K562 (cell line): Measurements from ENCODE around the gene RASGRP2. TPM values are rescaled to one million over a fixed set of nuclear protein-coding genes. Genes with fewer than 3 reads are reported as not detected.

Source experiments
- SOX6 ChIP-seq: fragments of 450-650 bp; IDR thresholded peaks from 2 replicates; pipeline ENCODE4 v1.6.1; 2014; ENCODE audit warnings: mild to moderate bottlenecking
- TAF1 ChIP-seq: IDR thresholded peaks from 2 replicates; pipeline ENCODE4 v1.6.1; 2011; ENCODE audit warnings: mild to moderate bottlenecking, low read length, moderate library complexity; ENCODE audit not compliant: insufficient read depth, control insufficient read depth, severe bottlenecking; ENCODE audit errors: extremely low read depth
- ZFX ChIP-seq: sonication (generic); formaldehyde crosslinking; IDR thresholded peaks from 2 replicates; pipeline ENCODE4 v1.8.0; 2022; ENCODE audit warnings: mild to moderate bottlenecking, missing genetic modification reagents, moderate library complexity
- ZNF668 ChIP-seq: fragments of 250-450 bp; sonication (Bioruptor Pico); IDR thresholded peaks from 2 replicates; pipeline ENCODE4 v1.8.0; 2022; ENCODE audit warnings: mild to moderate bottlenecking, inconsistent platforms
- polyA plus RNA-seq, 8 experiments: library from polyadenylated mRNA; depleted of rRNA in 4 of 8; stranded (reverse) in 5 of 8; unstranded in 3 of 8; fragments of >200 nt; fragmentation: Nextera tagmentation in 2 of 8; fragmentation: Illumina TruSeq in 1 of 8; extraction: Ambion mirVana in 2 of 8; extraction: Trizol in 1 of 8; gene quantifications; 2 replicates each; pipeline versions ENCODE4 v1.2.1 to v1.2.3, GENCODE V29; 2011 to 2014; ENCODE audit warnings: inconsistent platforms in 1 of 8, missing spikeins in 1 of 8
- total RNA-seq, 7 experiments: library from RNA; depleted of rRNA in 6 of 7; stranded (reverse); fragments of >200 nt in 6 of 7; fragmentation: Illumina TruSeq in 2 of 7; extraction: Trizol in 2 of 7; gene quantifications; 2 replicates each; pipeline versions ENCODE4 v1.2.1 to v1.2.3, GENCODE V29; 2011 to 2021; ENCODE audit warnings: low replicate concordance in 1 of 7
- TF ChIP-seq, protein P1 (sequence below): sonication (generic); formaldehyde crosslinking; IDR thresholded peaks from 2 replicates; pipeline ENCODE4 v1.8.1; 2023; ENCODE audit warnings: mild to moderate bottlenecking, missing genetic modification reagents
- TF ChIP-seq, protein P2 (sequence below): sonication (generic); formaldehyde crosslinking; IDR thresholded peaks from 2 replicates; pipeline ENCODE4 v1.8.1; 2023; ENCODE audit warnings: mild to moderate bottlenecking, missing genetic modification reagents, moderate library complexity
- TF ChIP-seq, protein P3 (sequence below), 3 experiments: IDR thresholded peaks in 2 of 3; conservative IDR thresholded peaks in 1 of 3; 2 replicates each; pipeline ENCODE4 v1.5.1; 2011 to 2012; ENCODE audit warnings: low read length in 3 of 3, mild to moderate bottlenecking in 3 of 3, control low read depth in 2 of 3, improper control_type of control experiment in 1 of 3, inconsistent platforms in 1 of 3, low read depth in 1 of 3, mixed read lengths in 1 of 3, moderate library complexity in 1 of 3; ENCODE audit not compliant: insufficient read depth in 2 of 3

The RASGRP2 gene
- total and polyA plus RNA-seq, 9 of the 15 experiments (the other 6 are each of a cell fraction or from before 2014, with no cell fraction given) = 0.87 to 22.7 (median 5.5) TPM

DNA sequence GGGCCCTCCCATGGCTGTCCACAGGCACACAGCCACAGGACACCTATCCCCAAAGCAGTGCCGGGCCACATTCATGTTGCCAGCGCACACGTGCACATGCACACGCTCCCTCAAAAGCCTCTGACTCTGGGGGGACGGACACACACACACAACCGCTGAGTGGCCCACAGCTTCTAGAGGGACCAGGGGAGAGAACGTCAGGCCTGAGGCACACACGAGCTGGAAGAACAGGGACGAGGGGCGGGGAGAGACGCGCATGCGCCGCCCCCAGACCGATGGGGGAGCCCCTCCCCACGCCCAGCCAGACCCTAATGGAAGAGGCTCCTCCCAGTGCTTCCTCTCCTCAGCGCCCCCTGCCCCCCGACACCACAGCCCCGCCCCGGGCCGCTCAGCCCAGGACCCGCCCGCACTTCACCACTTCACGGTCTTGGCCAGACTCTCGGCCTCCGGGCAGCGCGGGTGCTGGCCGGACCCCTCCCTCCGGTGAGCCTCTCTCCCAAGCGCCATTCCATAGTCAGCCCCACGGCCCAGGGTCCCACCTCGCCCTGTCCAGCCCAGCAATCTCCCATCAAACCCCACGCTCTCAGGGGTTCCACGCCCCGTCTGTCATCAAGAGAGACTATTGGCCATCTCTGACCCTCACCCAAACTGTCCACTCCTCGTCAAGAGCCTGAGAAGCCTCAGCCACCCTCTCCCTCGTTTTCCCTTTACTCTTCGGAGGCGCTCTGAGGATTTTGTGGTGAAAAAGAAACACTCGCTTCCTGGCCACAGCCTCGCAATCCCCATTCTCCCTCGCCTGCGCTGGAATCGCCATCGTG is 32.6 kb downstream of the RASGRP2 start (continued):
- TF ChIP-seq, protein P1, sequence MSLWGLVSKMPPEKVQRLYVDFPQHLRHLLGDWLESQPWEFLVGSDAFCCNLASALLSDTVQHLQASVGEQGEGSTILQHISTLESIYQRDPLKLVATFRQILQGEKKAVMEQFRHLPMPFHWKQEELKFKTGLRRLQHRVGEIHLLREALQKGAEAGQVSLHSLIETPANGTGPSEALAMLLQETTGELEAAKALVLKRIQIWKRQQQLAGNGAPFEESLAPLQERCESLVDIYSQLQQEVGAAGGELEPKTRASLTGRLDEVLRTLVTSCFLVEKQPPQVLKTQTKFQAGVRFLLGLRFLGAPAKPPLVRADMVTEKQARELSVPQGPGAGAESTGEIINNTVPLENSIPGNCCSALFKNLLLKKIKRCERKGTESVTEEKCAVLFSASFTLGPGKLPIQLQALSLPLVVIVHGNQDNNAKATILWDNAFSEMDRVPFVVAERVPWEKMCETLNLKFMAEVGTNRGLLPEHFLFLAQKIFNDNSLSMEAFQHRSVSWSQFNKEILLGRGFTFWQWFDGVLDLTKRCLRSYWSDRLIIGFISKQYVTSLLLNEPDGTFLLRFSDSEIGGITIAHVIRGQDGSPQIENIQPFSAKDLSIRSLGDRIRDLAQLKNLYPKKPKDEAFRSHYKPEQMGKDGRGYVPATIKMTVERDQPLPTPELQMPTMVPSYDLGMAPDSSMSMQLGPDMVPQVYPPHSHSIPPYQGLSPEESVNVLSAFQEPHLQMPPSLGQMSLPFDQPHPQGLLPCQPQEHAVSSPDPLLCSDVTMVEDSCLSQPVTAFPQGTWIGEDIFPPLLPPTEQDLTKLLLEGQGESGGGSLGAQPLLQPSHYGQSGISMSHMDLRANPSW (CRISPR knock-in tag) = no peak
- TF ChIP-seq, protein P2, sequence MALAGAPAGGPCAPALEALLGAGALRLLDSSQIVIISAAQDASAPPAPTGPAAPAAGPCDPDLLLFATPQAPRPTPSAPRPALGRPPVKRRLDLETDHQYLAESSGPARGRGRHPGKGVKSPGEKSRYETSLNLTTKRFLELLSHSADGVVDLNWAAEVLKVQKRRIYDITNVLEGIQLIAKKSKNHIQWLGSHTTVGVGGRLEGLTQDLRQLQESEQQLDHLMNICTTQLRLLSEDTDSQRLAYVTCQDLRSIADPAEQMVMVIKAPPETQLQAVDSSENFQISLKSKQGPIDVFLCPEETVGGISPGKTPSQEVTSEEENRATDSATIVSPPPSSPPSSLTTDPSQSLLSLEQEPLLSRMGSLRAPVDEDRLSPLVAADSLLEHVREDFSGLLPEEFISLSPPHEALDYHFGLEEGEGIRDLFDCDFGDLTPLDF (CRISPR knock-in tag) = no peak
- TF ChIP-seq, protein P3, sequence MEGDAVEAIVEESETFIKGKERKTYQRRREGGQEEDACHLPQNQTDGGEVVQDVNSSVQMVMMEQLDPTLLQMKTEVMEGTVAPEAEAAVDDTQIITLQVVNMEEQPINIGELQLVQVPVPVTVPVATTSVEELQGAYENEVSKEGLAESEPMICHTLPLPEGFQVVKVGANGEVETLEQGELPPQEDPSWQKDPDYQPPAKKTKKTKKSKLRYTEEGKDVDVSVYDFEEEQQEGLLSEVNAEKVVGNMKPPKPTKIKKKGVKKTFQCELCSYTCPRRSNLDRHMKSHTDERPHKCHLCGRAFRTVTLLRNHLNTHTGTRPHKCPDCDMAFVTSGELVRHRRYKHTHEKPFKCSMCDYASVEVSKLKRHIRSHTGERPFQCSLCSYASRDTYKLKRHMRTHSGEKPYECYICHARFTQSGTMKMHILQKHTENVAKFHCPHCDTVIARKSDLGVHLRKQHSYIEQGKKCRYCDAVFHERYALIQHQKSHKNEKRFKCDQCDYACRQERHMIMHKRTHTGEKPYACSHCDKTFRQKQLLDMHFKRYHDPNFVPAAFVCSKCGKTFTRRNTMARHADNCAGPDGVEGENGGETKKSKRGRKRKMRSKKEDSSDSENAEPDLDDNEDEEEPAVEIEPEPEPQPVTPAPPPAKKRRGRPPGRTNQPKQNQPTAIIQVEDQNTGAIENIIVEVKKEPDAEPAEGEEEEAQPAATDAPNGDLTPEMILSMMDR (IDR thresholded peaks at IDR 0.05 in 2 of 3, conservative IDR thresholded peaks at IDR 0.05 in 1 of 3; ENCODE audit: insufficient read depth in 2 of 3, low read depth in 1 of 3, low read length in 3 of 3) = no peak
- no peak for TF ChIP-seq TAF1
- no peak for TF ChIP-seq ZFX (CRISPR knock-in tag)
- TF ChIP-seq ZNF668 (CRISPR knock-in tag) = no peak
- no peak for TF ChIP-seq SOX6
